Measurements from ENCODE around the gene TSSK3.
"Not testable (repeated sequence)": the region's sequence is repeated elsewhere in the genome, so short reads cannot be mapped to it uniquely, and the experiment has no call there.

Gene TSSK3

GRCh38 chr1:32338637-32339145 is 23.6 kb upstream of the TSSK3 start:
- DNase-seq (ENCODE audit: low read depth): no peak

- peak; percentile 79 for DNase-seq (ENCODE audit: low read depth)
These were observed 22.9 kb upstream of the TSSK3 start for GRCh38 chr1:32339363-32339978.

GRCh38 chr1:32341186-32341757 is 21.1 kb upstream of the TSSK3 start:
- DNase-seq (ENCODE audit: low read depth): no peak

GRCh38 chr1:32341971-32342370 is 20.4 kb upstream of the TSSK3 start:
- DNase-seq (ENCODE audit: low read depth): no peak

GRCh38 chr1:32342704-32343103 is 19.6 kb upstream of the TSSK3 start:
- DNase-seq (ENCODE audit: low read depth): no peak

GRCh38 chr1:32345289-32345827 is 17.0 kb upstream of the TSSK3 start:
- peak; percentile 83 for DNase-seq (ENCODE audit: low read depth)

- no peak for DNase-seq (ENCODE audit: low read depth)
These were observed 15.7 kb upstream of the TSSK3 start for GRCh38 chr1:32346532-32347157.

GRCh38 chr1:32349211-32349708 is 13.1 kb upstream of the TSSK3 start:
- peak; percentile 91 for DNase-seq (ENCODE audit: low read depth)

GRCh38 chr1:32350785-32351398 is 11.4 kb upstream of the TSSK3 start:
- DNase-seq (ENCODE audit: low read depth): peak; percentile 69

GRCh38 chr1:32351399-32352238 is 10.7 kb upstream of the TSSK3 start:
- DNase-seq (ENCODE audit: low read depth): peak; percentile 90

- DNase-seq (ENCODE audit: low read depth): no peak
These were observed 10.0 kb upstream of the TSSK3 start for GRCh38 chr1:32352239-32352745.

- DNase-seq (ENCODE audit: low read depth): no peak
These were observed 9.4 kb upstream of the TSSK3 start for GRCh38 chr1:32352831-32353383.

GRCh38 chr1:32353431-32353830 is 8.9 kb upstream of the TSSK3 start:
- DNase-seq (ENCODE audit: low read depth): no peak

- peak; percentile 80 for DNase-seq (ENCODE audit: low read depth)
These were observed 8.3 kb upstream of the TSSK3 start for GRCh38 chr1:32353886-32354570.

- DNase-seq (ENCODE audit: low read depth): not testable (repeated sequence)
These were observed 6.6 kb upstream of the TSSK3 start for GRCh38 chr1:32355778-32356177.

GRCh38 chr1:32356478-32356877 is 5.9 kb upstream of the TSSK3 start:
- no peak for DNase-seq (ENCODE audit: low read depth)

GRCh38 chr1:32357614-32358013 is 4.7 kb upstream of the TSSK3 start:
- no peak for DNase-seq (ENCODE audit: low read depth)

- no peak for DNase-seq (ENCODE audit: low read depth)
These were observed 3.9 kb upstream of the TSSK3 start for GRCh38 chr1:32358435-32358834.

- no peak for DNase-seq (ENCODE audit: low read depth)
These were observed 1.0 kb upstream of the TSSK3 start for GRCh38 chr1:32361308-32361673.

- DNase-seq (ENCODE audit: low read depth): peak; percentile 37
These were observed 465 bp upstream of the TSSK3 start for GRCh38 chr1:32361674-32362473.
